Activated CD4-positive, alpha-beta memory T cell treated with anti-CD3 and anti-CD28 coated beads for 36 hours (primary cell): ENCODE measurements around the gene RPS21. TPM values are rescaled to one million over a fixed set of nuclear protein-coding genes. Genes with fewer than 3 reads are reported as not detected.
A peak's percentile ranks its signal among the peaks of the same experiment; 100 is the strongest.

Source experiments
- CTCF ChIA-PET: fragments of 350-600 bp; sonication (Branson Sonifier 250); formaldehyde crosslinking; loops from one replicate; lab custom pipeline; 2021; ENCODE audit warnings: antibody characterized with exemption, inconsistent platforms; lab: Charles Lee
- POLR2A ChIA-PET: fragments of 350-600 bp; sonication (Branson Sonifier 250); formaldehyde crosslinking; loops from one replicate; lab custom pipeline; 2021; ENCODE audit warnings: antibody characterized with exemption; lab: Charles Lee
- DNase-seq: peaks from one replicate; pipeline ENCODE4 v3.0.0-alpha.2; 2020
- H3K27ac Mint-ChIP-seq: one replicate; pipeline ENCODE4 v1.8.0; 2021; ENCODE audit warnings: mixed read lengths
- H3K27me3 Mint-ChIP-seq: one replicate; pipeline ENCODE4 v1.8.0; 2021; ENCODE audit warnings: mixed read lengths
- H3K36me3 Mint-ChIP-seq: one replicate; pipeline ENCODE4 v1.8.0; 2021; ENCODE audit warnings: mixed read lengths
- H3K4me1 Mint-ChIP-seq: one replicate; pipeline ENCODE4 v1.8.0; 2021; ENCODE audit warnings: low read depth, mixed read lengths
- H3K4me3 Mint-ChIP-seq: one replicate; pipeline ENCODE4 v1.8.0; 2021; ENCODE audit warnings: mild to moderate bottlenecking, mixed read lengths
- H3K9me3 Mint-ChIP-seq: one replicate; pipeline ENCODE4 v1.8.0; 2021; ENCODE audit warnings: mixed read lengths
- intact Hi-C: fragments of 100-400 bp; cut with micrococcal nuclease; formaldehyde crosslinking; loops from one replicate; pipeline ENCODE4 v1.15.1; 2023
- total RNA-seq, 2 experiments: library from RNA; stranded (reverse); gene quantifications; one replicate each; pipeline ENCODE4 v1.2.3, GENCODE V29; 2021

Gene RPS21
- total RNA-seq, 2 experiments from 2014 or later: 2,488 to 2,529 TPM

GRCh38 chr20:62398120-62398821 is 11.4 kb downstream of the RPS21 start:
- no peak for DNase-seq
- no peaks in the 10 kb centered on the region for H3K9me3 Mint-ChIP-seq
- H3K4me3 Mint-ChIP-seq: no peak overlapping the region
- H3K4me1 Mint-ChIP-seq: no peaks in the 10 kb centered on the region
- no peak overlapping the region for H3K27ac Mint-ChIP-seq
- ChIA-PET POLR2A (no interaction called here), CTCF (no interaction called here)
- peaks cover 7% of the 10 kb centered on the region for H3K36me3 Mint-ChIP-seq
- no peaks in the 10 kb centered on the region for H3K27me3 Mint-ChIP-seq
- intact Hi-C loops: no loop called here

DNA sequence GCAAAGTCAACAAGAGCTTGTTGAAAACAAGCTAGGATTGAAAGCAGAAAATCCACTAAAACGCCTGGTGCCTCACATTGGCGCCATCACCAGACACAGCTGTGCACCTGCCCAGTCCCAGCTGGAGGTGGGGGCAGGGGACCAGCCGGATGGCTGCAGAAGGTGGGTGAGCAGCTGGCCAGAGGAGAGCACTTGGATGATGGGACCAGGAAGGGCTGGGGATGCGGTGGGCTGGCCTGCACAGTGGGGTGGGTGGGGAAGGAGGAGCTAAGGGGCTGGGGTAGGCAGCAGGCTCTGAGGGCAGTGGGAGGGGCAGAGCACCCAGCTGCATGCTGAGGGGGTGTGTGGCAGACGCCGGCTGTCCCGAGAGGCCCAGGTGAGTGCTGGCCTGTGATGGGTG is 13.1 kb downstream of the RPS21 start:
- no peak for DNase-seq
- intact Hi-C loops: loop anchor here (10.0 kb wide), 1 partner anchor 215 kb away; no protein-coding TSS in a partner anchor
- peaks cover under 1% of the 10 kb centered on the region for H3K4me1 Mint-ChIP-seq
- no peaks in the 10 kb centered on the region for H3K9me3 Mint-ChIP-seq
- H3K27ac Mint-ChIP-seq: no peak overlapping the region
- H3K4me3 Mint-ChIP-seq: no peak overlapping the region
- no peaks in the 10 kb centered on the region for H3K27me3 Mint-ChIP-seq
- ChIA-PET POLR2A (no interaction called here), CTCF (interaction anchor here (3.3 kb wide), 1 partner anchor 10 kb away, joined by 8 read pairs; no protein-coding TSS in a partner anchor)
- peaks cover 5% of the 10 kb centered on the region for H3K36me3 Mint-ChIP-seq

GRCh38 chr20:62400541-62400940 is 13.6 kb downstream of the RPS21 start:
- no peak overlapping the region for H3K27ac Mint-ChIP-seq
- ChIA-PET POLR2A (no interaction called here), CTCF (interaction anchor here (3.3 kb wide), 1 partner anchor 10 kb away, joined by 8 read pairs; no protein-coding TSS in a partner anchor)
- intact Hi-C loops: loop anchor here (10.0 kb wide), 1 partner anchor 214 kb away; no protein-coding TSS in a partner anchor
- DNase-seq: no peak
- H3K27me3 Mint-ChIP-seq: no peaks in the 10 kb centered on the region
- H3K4me3 Mint-ChIP-seq: no peak overlapping the region
- peaks cover 5% of the 10 kb centered on the region for H3K36me3 Mint-ChIP-seq
- H3K4me1 Mint-ChIP-seq: peaks cover 6% of the 10 kb centered on the region
- no peaks in the 10 kb centered on the region for H3K9me3 Mint-ChIP-seq

- H3K27me3 Mint-ChIP-seq: no peaks in the 10 kb centered on the region
- intact Hi-C loops: loop anchor here (10.0 kb wide), 1 partner anchor 213 kb away; no protein-coding TSS in a partner anchor
- H3K27ac Mint-ChIP-seq: no peak overlapping the region
- H3K4me3 Mint-ChIP-seq: no peak overlapping the region
- H3K4me1 Mint-ChIP-seq: peaks cover 13% of the 10 kb centered on the region
- no peak for DNase-seq
- POLR2A ChIA-PET: no interaction called here
- CTCF ChIA-PET: interaction anchor here (3.3 kb wide), 1 partner anchor 9 kb away, joined by 8 read pairs; no protein-coding TSS in a partner anchor
- H3K9me3 Mint-ChIP-seq: no peaks in the 10 kb centered on the region
- peaks cover 5% of the 10 kb centered on the region for H3K36me3 Mint-ChIP-seq
Observed at GRCh38 chr20:62401331-62401779, 14.5 kb downstream of the RPS21 start.

- DNase-seq: no peak
- Mint-ChIP-seq H3K27me3 (no peaks in the 10 kb centered on the region), H3K27ac (no peak overlapping the region), H3K4me1 (peaks cover 16% of the 10 kb centered on the region), H3K4me3 (no peak overlapping the region), H3K36me3 (peaks cover 1% of the 10 kb centered on the region), H3K9me3 (no peaks in the 10 kb centered on the region)
- intact Hi-C loops: loop anchor here (10.0 kb wide), 1 partner anchor 212 kb away; no protein-coding TSS in a partner anchor
- ChIA-PET POLR2A (no interaction called here), CTCF (no interaction called here)
Observed at GRCh38 chr20:62402456-62403150, 15.7 kb downstream of the RPS21 start.

DNA sequence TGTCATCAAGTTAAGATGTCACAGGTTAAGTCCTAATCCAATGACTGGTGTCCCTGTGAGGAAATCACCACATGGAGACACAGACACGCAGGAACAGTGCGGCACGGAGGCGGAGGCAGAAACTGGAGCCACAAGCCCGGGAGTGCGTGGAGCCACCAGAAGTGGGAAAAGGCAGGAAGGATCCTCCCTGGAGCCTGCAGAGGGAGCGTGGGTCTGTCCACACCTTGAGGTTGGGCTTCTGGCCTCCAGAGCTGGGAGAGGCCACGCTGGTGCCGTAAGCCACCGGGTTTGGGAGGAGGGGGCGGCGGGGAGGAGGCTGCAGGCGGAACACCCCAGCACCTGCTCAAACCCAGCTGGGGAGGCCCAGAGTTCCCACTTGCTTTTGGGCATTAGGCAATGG is 16.4 kb downstream of the RPS21 start:
- no peak for DNase-seq
- Mint-ChIP-seq H3K27me3 (no peaks in the 10 kb centered on the region), H3K27ac (no peak overlapping the region), H3K4me1 (peaks cover 20% of the 10 kb centered on the region), H3K36me3 (no peaks in the 10 kb centered on the region), H3K4me3 (no peak overlapping the region), H3K9me3 (no peaks in the 10 kb centered on the region)
- CTCF ChIA-PET: no interaction called here
- intact Hi-C loops: loop anchor here (10.0 kb wide), 1 partner anchor 211 kb away; no protein-coding TSS in a partner anchor
- POLR2A ChIA-PET: no interaction called here

DNA sequence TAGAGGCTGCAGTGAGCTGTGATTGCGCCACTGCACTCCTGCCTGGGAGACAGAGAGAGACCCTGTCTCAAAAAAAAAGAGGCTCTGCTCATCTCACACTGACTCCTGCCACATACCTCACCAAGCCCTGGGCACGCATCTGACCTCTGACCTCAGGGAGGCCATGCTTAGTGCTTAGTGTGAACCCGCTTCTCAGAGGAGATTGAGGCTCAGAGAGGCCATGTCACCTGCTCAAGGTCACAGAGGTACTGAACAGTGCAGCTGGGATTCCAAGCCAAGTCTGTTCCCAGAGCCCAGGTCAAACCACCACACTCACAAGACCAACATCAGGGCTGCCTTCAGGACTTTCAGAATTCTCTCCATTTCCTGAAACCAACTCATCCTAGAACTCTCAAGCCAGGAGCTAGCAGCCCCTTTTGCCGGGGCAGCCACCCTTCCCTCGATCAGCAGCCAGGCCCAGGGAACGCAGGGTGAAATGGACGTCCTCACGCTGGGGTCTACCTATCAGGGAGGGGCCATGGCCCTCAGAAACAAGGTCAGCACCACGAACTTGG is 17.3 kb downstream of the RPS21 start:
- no peak overlapping the region for H3K27ac Mint-ChIP-seq
- CTCF ChIA-PET: no interaction called here
- intact Hi-C loops: loop anchor here (10.0 kb wide), 1 partner anchor 211 kb away; no protein-coding TSS in a partner anchor

GRCh38 chr20:62404761-62405107 is 17.8 kb downstream of the RPS21 start:
- no peak overlapping the region for H3K4me3 Mint-ChIP-seq
- intact Hi-C loops: loop anchor here (5.0 to 10.0 kb wide), 3 partner anchors 98 to 337 kb away; partner anchors contain the start of gene TAF4
- no peaks in the 10 kb centered on the region for H3K27me3 Mint-ChIP-seq
- CTCF ChIA-PET: interaction anchor here (1.6 kb wide), 1 partner anchor 22 kb away, joined by 3 read pairs; no protein-coding TSS in a partner anchor
- peaks cover 23% of the 10 kb centered on the region for H3K4me1 Mint-ChIP-seq
- DNase-seq: no peak
- no peak overlapping the region for H3K27ac Mint-ChIP-seq
- H3K36me3 Mint-ChIP-seq: no peaks in the 10 kb centered on the region
- no peaks in the 10 kb centered on the region for H3K9me3 Mint-ChIP-seq
- POLR2A ChIA-PET: no interaction called here

More for the DNA sequence above, 17.3 kb downstream of the RPS21 start:
- no peak for DNase-seq
- no peaks in the 10 kb centered on the region for H3K36me3 Mint-ChIP-seq
- POLR2A ChIA-PET: no interaction called here
- no peaks in the 10 kb centered on the region for H3K9me3 Mint-ChIP-seq
- no peaks in the 10 kb centered on the region for H3K27me3 Mint-ChIP-seq
- H3K4me3 Mint-ChIP-seq: no peak overlapping the region
- peaks cover 20% of the 10 kb centered on the region for H3K4me1 Mint-ChIP-seq

DNA sequence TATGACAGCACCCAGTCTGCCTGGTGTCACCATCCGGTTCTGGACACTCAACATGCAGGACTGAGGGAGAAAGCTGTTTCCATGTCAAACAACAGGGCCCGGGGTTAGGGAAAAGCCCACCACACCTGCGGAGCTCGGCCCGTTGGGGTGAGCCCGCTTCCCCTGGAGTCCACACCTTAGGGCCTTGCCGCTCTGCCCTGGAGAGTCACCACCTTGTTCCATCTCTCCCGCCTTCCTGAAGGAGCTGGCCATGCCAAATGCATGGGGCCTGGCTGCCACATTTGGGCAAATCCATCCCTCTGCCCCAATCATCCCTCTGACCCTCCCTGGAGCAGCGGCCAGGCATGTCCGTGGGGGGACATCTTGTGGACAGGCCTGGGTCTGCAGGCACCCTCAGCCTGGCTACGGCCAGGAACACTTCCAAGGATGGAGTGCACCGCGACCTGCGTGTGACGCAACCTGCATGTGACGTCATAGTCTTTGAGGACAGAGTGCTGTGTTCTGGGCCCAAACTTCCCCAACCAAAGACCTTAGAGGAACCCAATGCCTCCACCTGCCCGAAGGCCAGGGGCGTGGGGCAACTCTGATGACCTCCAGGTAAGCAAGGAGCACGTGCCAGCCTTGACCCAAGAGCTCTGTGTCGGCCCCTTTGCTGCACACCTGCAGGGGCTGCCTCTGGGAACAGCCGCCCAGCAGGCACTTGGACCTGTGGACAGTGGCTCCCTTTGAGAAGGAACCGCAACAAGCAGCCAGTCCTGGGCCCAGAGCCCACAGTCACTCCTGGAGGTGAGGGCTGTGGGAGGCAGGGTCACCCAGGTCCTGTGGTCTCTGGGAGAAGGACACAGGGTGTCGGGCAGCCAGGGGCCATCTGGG is 18.4 kb downstream of the RPS21 start:
- H3K9me3 Mint-ChIP-seq: no peaks in the 10 kb centered on the region
- H3K36me3 Mint-ChIP-seq: no peaks in the 10 kb centered on the region
- H3K27me3 Mint-ChIP-seq: no peaks in the 10 kb centered on the region
- peaks cover 23% of the 10 kb centered on the region for H3K4me1 Mint-ChIP-seq
- H3K4me3 Mint-ChIP-seq: peak overlapping the region; percentile 70
- CTCF ChIA-PET: interaction anchor here (1.6 kb wide), 1 partner anchor 23 kb away, joined by 3 read pairs; no protein-coding TSS in a partner anchor
- intact Hi-C loops: loop anchor here (5.0 to 10.0 kb wide), 3 partner anchors 97 to 338 kb away; partner anchors contain the start of gene TAF4
- no peak for DNase-seq
- POLR2A ChIA-PET: interaction anchor here (0.7 kb wide), 1 partner anchor 14 kb away, joined by 4 read pairs; no protein-coding TSS in a partner anchor
- H3K27ac Mint-ChIP-seq: no peak overlapping the region

DNA sequence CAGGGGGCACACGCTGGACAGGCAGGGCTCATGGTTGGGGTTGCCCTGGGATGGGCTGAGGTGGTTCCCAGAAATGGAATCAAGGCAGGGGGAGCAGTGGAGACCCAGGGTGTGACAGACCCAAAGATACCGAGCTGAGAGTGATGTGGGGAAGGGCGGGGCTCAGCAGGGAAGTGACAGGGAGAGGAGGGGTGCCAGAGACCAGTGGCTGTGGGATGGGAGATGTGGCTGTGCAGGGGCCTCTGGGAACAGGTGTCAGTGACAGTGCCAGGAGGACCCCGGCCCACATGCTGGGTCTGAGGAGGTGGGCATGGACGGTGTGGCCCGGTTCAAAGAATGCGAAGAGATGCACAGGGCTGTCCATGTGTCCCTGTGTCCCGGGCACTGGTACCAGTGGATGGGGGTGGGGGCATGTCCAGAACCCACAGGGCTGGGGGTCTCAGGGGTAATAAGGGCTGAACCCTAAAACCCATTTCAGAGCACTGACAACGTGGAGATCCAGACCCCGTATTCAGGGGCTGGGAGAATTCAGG is 19.1 kb downstream of the RPS21 start:
- CTCF ChIA-PET: interaction anchor here (1.6 kb wide), 1 partner anchor 23 kb away, joined by 3 read pairs; no protein-coding TSS in a partner anchor
- no peaks in the 10 kb centered on the region for H3K36me3 Mint-ChIP-seq
- no peaks in the 10 kb centered on the region for H3K27me3 Mint-ChIP-seq
- no peaks in the 10 kb centered on the region for H3K9me3 Mint-ChIP-seq
- H3K4me3 Mint-ChIP-seq: peak overlapping the region; percentile 70
- peaks cover 23% of the 10 kb centered on the region for H3K4me1 Mint-ChIP-seq
- intact Hi-C loops: loop anchor here (5.0 to 10.0 kb wide), 3 partner anchors 96 to 339 kb away; partner anchors contain the start of gene TAF4
- H3K27ac Mint-ChIP-seq: no peak overlapping the region
- DNase-seq: peak; percentile 17
- POLR2A ChIA-PET: interaction anchor here (0.7 kb wide), 1 partner anchor 15 kb away, joined by 4 read pairs; no protein-coding TSS in a partner anchor
